ENCODE measurements around the gene ADAMTS13.

ADAMTS13 gene

DNA sequence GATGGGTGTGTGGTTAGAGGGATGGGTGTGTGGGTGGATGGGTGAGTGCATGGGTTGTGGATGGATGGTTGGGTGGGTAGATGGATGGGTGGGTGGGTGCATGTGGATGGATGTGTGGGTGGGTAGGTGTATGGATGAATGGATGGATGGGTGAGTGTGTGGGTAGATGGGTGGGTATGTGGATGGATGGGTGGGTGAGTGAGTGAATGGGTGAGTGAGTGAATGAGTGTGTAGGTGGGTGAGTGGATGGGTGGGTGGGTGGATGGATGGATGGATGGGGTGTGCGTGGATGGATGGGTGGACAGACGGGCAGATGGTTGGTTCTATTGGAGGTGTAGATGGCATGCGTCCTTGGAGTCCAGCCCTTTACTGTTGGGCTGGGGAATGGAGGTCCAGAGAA lies 28.8 kb upstream of the ADAMTS13 start:
- DNase-seq = no peak

DNA sequence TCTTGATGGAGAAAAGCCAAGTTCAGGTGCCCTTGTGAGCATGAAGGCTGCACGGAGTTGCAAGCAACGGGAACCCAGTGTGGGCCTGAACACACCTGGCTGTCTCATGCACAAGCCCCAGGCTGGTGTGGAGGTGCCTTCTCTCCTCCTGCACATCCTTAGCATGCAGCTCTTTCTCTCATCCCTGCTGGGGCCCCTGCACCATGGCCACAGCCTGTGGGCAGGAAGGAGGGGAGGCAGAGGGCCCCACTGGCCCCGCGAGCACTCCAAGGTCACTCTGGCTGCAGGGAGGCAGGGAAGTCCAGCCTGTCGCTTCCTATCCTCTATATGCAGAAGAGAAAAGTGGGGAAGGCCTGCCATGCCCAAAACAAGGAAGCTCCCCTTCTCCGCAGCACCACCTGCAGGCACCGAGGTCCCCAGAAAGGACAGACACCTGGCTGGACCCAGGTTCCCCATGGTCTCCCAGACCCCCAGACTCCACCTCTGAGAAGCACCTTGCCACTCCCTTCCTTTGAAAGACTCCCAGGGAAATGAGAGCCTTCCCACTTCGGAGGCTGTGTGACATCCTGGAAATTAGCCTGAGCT lies 27.4 kb upstream of the ADAMTS13 start:
- no peak for DNase-seq

DNA sequence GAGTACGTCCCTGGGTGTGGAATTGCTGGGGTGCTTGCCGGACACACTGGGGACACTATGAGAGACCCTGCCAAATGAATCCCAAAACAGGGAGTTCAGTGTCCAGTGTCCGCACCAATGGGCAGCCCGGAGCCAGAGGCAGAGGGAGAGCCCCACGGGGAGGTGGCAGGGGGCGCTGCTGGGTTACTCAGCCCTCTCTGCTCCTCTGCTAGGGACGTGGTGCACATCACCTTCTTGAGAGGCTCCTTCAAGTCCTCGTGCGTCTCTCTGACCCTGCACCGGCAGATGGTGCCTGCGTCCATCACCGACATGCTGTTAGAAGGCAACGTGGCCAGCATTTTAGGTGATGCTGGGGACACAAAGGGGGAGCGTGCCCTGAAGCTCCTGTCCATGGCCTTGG lies 25.2 kb upstream of the ADAMTS13 start:
- no peak for DNase-seq

DNA sequence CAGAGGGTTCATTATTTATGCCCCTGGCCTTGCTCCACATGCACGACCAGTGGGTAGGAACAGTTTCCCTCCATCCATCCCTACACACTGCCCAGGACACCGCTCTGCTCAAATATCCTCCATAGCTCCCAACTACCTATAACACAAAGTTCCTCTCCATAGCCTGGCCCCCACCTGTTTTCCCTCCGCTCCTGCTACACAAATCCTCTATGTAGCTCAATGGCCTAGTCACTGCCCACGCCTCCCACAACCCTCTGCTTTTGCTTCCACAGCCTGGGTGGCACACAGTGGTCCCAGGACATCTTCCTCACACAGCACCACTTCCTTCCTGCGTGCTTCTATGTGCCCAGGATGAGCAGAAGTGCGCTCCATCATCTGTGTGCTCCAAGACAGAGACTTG lies 24.8 kb upstream of the ADAMTS13 start:
- DNase-seq = no peak

DNA sequence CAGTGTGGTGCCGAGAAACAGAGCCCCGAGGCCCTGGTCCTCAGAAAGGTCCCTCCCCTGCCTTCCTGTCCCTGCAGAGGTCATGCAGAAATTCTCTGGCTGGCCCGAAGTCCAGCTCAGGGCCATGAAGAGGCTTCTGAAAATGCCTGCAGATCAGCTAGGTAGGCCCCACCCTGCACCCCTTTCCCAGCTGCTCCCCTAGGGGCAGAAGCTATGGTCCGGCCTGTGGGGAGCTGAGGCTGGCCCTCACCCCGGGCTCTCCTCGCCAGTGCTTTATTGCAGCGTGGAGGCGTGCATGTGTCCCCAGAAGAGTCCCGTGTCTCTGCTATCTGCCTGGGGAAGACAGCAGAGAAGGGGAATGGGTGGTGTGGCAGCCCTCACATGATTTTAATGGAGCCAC lies 24.3 kb upstream of the ADAMTS13 start:
- DNase-seq = no peak

DNA sequence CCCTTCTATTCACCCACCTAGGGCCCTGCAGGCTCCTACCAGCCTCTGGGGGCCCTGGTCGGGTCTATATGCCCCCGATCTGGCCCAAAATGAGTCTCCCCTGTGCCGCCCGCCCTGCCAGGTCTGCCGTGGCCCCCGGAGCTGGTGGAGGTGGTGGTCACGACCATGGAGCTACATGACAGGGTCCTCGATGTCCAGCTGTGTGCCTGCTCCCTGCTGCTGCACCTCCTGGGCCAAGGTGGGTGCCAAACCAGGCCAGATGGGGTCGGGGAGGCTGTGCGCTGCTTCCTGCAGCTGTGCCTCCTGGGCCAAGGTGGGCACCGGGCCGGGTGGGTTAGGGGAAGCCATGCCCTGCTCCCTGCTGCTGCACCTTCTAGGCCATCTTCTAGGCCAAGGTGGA lies 21.9 kb upstream of the ADAMTS13 start:
- DNase-seq = no peak

DNA sequence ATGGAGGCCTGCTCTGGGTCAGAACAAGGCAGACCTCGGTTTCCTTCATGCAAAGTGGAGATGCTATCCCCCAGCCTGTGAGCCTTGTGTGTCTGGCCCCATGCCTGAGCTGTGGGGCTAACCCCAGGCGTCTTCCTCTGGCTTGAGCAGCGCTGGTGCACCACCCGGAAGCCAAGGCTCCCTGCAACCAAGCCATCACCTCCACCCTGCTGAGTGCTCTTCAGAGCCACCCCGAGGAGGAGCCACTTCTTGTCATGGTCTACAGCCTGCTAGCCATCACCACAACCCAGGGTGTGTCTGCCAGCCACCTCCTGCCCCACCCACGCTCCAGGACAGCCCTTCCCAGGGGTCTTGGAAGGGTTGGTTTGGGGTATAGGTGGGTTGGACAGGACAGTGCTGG lies 20.6 kb upstream of the ADAMTS13 start:
- DNase-seq = no peak

DNA sequence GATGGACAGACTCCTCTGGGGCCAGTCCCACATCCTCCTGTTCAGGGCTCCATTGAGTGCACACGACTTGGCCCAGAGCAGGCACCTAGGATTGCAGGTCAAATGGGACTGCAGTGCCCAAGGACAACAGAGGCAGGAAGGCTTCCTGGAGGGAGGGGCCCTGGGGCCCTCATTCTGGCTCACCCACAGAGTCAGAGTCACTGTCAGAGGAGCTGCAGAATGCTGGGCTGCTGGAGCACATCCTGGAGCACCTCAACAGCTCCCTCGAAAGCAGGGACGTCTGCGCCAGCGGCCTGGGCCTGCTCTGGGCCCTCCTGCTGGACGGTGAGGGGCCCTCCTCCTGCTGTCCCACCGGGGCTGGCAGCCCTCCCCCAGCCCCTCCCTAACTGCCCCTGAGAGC lies 19.5 kb upstream of the ADAMTS13 start:
- DNase-seq = no peak

DNA sequence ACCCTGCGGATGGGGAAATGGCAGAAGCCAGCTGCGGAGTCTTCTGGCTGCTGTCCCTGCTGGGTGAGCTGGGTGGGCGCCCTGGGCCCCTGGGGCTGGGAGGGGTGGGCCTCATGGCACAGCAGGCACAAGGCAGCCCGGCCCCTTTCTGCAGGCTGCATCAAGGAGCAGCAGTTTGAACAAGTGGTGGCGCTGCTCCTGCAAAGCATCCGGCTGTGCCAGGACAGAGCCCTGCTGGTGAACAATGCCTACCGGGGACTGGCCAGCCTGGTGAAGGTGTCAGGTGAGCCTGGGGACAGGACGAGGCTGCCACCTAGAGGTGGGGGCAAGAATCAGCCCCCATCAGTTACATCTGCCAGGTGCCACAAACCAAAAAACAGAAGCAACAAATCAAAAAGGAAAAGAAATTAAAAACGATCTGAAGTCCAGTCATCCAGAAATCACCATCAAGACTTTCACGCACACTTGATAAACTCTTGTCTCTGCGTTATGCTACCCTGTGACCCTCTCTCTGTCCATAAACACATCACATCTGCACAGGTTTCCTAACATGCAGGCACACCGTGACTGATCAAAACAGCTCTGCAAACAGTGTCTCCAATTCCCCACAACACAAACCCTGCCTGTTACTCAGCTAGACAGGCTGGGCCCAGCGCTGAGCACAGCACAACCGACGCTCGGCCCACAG lies 18.3 kb upstream of the ADAMTS13 start:
- no peak for DNase-seq

DNA sequence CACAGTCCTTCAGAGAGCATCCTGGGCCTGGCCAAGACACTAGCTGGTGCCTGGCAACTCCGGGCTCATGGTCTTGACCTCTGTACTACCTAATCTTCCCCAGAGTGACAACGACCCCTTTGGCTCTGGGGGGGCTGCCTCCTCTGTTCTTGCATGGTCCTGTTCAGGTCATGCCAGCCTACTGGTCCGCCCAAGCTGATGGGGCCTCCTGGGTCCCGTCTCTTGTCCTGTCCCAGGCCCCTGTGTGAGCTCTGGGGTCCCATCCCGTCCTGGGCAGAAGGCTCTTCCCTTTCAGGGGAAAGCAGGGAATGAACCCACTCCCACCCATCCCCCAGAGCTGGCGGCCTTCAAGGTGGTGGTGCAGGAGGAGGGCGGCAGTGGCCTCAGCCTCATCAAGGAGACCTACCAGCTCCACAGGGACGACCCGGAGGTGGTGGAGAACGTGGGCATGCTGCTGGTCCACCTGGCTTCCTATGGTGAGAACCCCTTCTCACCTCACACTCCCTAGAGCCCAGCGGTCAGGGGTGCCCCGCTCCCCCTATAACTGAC lies 17.6 kb upstream of the ADAMTS13 start:
- no peak for DNase-seq

DNA sequence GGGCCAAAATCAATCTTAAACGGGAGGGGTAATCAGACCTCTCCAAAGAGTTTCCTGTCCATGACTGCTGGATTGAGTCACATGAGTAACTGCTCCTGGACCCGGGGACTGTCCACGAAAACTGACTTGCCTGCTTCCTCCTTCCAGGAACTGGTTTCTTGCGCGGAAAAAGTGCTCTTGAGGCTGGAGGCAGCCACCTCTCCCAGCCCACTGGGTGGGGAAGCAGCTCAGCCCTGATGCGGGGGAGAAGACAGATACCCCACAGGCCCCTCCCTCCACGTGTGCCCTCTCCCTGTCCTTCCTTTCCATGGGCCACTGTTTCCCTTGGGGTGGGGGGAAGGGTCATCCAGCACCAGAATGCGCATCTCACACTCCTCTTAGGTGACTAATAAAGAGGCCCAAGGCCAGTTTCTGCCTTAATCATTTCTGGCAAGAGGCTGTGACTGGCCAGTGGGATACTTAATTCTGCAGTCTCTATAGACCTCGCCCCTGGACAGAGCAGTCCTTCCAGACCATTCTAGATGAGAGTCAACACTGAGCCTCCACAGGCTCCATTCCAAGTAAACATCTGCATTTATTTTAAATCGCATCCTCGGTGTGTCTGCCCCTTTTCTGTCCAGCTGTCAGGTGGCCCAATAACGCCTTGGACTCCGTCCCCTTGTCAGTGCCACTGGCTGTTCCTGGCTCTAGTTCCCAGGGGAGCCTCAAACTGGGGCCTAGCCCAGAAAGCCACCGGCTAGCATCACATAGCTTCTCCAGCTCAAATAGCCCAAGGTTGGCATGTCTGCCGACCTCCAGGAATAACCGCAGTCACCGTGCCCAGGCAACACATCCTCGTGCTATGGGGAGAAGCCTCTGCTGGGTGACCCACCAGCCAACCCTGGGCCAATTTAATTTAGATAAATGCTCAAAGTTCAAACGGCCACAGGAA lies 16.4 kb upstream of the ADAMTS13 start:
- no peak for DNase-seq

DNA sequence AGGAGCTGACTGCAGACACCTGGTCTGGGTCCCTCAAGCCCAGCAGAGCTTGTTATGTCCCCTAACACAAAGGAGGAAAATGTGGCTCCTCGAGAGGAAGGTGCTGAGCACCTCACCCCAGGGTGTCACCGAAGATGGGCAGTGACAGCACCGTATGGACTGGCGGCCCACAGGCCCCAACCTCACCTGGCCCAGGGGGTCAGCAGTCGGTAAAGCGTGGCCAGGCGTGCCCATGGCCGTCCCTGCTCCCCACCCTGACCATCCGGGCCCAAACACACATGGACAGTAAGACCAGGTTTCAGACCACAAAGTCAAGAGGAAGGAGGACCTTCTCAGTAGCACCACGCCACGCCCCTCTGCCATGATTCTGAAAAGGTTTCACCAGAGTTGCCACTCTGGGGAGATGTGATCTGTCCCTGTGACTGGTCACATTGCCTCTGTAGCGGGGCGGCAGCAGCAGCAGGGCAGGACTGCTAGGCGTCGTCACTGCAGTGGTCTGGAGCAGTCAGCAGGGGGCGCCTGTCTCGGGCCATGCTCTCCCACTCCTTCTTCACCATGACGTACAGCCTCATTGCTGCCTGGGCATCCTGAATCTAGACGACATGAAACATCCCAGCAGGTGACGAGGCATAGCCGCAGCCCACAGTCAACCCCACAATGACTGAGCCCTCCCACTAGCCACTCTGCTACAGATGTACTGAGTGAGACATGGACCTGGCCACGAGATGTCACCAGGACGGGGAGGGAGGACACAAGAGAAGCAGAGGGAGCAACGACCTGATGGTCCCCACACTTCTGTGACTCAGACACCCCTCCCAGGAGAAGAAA lies 15.5 kb upstream of the ADAMTS13 start:
- peak; percentile 81 for DNase-seq

DNA sequence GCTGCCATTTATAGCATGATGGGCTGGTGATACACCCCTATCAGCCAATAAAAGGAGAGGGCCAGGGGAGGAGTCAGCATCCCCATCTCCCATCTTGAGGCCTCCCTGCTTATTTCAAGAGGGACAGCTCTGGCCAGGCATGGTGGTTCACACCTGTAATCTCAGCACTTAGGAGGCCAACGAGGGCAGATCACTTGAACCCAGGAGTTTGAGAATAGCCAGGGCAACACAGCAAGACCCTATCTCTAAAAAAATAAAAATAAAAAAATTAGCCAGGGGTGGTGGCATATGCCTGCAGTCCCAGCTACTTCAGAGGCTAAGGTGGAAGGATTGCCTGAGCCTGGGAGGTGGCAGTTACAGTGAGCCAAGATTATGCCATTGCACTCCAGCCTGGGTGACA lies 14.1 kb upstream of the ADAMTS13 start:
- no peak for DNase-seq

DNA sequence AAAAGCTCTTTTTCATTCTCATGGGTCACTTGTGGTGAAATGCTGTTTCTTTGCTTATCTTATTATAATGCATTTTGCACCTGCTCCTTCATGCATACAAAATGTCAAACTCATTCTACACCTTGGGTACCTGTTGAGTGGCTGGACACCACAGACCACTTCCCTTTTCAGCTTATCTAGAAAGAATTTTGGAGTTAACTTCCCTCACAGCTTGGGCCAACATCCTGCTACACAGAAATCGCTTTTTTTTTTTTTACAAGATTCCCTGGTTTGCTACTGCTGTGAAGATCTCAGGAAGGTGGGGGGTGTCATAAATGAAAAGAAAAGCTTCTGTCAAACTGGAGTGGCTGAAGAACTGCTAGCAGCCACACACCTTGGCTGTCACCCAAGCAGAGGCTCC lies 7.0 kb upstream of the ADAMTS13 start:
- no peak for DNase-seq

DNA sequence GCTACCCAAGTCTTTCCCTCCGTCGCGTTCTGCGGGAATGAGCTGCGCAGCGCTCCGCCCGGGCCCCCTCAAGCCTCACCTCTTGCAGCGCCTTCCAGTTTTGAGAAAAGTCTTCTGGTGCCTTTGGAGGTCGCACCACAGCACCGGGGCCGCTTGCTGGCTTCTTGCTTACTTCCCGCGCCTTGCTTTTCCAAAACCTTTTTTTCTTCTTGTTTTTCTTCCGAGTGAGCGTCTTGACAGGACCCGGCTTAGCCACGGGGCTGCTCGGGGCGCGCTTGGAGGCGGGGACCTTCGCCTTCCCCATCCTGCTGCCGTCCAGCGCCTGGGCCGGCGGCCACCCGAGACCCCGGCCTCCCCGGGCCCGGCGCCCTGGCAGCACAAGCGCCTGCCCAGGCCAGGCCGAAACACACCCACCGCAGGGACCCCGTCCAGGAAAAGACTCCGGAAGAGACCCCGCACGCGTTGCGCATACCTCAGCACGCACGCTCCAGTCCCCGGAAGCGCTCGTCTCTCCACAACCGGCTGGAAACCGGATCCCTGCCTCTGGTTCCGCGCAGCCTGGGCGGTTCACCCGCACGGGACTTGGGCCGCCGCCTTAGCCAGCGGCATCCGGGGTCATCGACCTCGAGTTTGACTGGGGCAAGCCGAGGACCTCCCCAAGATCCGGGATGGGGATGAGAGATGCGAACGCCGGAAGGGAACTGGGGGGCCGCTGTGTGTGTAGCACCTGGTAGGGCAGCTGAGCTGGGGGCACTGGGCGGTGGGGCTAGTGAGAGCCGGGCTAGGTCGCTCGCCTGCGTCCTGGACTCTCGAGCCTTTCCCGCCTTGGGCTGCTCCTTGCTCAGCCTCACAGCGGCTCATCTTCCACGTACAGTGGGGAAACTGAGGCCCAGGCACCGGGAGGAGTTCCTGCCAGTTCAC lies 4.4 kb upstream of the ADAMTS13 start, which contains the start of gene REXO4:
REXO4 (minus strand) TSS at position 470 of the 921 bp plus-strand sequence; CDS start at position 304, 166 bp downstream.
- peak; percentile 74 for DNase-seq

DNA sequence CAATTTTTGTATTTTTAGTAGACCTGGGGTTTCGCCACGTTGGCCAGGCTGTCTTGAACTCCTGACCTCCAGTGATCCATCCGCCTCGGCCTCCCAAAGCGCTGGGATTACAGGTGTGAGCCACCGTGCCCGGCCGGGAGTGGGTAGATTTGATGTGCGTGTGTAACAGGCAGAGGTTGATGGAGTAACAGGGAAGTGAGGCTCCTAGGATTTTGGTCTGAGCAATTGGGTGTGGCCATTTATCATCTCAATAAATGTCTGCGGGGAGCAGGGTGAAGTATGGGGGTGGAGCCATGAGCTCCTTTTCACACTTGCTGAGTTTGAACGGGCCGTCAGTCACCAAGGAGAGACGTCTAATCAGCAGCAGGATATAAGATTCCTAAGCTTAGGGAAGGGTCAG lies 3.2 kb upstream of the ADAMTS13 start:
- DNase-seq = no peak

DNA sequence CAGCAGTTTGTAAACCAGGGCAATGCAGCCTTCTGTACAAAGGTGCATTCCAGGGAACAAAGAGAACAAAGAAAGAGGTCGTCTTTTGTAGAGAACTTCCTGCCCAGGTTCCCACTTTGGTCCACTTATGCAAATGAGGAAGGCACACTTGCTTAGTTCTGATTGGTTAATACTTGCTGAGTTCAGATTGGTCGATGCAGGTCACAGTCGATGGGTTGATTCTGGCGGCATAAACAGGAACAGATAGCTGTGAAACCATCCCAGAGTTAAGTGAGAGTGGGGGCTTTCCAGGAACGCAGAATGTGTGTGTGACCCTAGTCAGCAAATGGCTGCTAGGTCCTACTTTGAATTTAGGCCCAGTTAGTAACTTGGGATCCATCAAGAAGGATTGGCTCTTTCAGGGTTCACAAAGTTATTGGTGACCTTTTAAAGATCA lies 1.8 kb upstream of the ADAMTS13 start:
- DNase-seq = peak; percentile 34

DNA sequence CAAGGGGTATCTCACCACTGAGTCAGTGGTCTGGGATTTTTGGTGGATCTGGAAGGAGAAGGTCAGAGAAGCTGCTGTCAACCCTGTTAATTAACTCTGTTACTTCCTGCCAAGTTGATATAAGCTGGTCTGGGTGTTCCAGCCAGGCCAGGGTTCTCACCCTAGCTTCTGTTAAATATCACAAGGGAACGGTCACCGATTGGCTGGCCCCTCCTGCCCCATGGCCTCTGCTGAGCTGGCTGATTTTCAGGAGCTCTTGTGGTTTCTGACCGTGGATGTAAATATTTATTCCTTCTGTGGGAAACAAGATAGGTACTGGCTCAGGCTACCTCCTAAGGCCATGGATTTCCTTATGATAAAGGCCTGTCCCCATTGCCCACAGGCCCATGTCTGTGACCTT lies 1.0 kb downstream of the ADAMTS13 start:
- no peak for DNase-seq

DNA sequence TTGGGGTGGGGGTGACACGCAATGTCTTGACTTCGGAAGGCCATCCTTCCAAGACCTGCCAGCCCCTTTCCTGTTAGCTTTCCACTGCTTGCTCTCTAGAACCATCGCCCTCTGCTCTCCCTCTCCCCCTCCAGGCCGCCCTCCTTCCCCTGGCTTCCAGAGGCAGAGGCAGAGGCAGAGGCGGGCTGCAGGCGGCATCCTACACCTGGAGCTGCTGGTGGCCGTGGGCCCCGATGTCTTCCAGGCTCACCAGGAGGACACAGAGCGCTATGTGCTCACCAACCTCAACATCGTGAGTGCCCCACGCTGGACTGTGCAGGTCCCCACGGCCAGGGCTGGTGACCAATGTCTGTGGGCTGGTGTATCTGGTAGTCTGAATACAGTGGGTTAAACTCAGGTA lies 2.0 kb downstream of the ADAMTS13 start:
- no peak for DNase-seq

DNA sequence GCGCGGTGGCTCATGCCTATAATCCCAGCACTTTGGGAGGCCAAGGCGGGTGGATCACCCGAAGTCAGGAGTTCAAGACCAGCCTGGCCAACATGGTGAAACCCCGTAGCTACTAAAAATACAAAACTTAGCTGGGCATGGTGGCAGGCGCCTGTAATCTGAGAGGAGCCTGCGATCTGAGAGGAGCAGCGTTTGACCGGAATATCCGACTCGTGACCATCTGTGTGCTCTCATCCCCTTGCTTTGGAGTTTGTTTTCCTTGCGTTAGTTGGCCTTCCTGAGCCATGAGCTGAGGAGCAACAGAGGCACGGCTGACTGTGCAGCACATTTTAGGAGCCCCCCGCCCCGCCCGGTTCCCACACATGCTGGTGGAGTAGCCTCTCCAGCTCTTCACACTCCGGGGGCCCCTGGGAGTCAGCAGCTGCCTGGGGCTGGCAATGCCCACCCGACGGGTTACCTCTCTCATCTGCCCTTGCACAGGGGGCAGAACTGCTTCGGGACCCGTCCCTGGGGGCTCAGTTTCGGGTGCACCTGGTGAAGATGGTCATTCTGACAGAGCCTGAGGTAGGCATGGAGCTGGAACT lies 3.0 kb downstream of the ADAMTS13 start:
- DNase-seq = no peak

DNA sequence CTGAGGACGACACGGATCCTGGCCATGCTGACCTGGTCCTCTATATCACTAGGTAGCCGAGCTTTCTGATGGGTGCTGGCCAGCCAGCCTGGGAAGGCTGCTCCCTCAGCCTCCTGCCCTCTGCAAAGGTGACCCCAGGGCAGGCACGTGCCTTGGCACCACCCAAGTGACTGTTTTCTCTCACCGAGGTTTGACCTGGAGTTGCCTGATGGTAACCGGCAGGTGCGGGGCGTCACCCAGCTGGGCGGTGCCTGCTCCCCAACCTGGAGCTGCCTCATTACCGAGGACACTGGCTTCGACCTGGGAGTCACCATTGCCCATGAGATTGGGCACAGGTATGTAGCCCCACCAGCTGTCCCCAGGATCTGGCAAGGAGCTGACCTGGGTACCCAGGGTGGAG lies 3.8 kb downstream of the ADAMTS13 start:
- DNase-seq = no peak

Data from NCI-H510A treated with DMSO at 0.1 percent for 48 hours (cell line).